Measurements from ENCODE around the gene FGF18. TPM values are rescaled to one million over a fixed set of nuclear protein-coding genes. Genes with fewer than 3 reads are reported as not detected.

FGF18 gene
- total and polyA plus RNA-seq, 2 experiments from 2014 or later = 0.56 to 0.86 TPM

GRCh38 chr5:171371326-171371725 is 48.1 kb upstream of the FGF18 start (continued):
- TF ChIP-seq ETS1 (IDR thresholded peaks at IDR 0.05) (no peak), NANOG (IDR thresholded peaks at IDR 0.05; ENCODE audit: borderline replicate concordance) (no peak), ZNF114 (CRISPR knock-in tag; IDR thresholded peaks at IDR 0.05) (no peak), JUNB (IDR thresholded peaks at IDR 0.05; ENCODE audit: unreplicated experiment) (no peak), ZNF331 (CRISPR knock-in tag; IDR thresholded peaks at IDR 0.05; ENCODE audit: low read depth) (no peak)

DNA sequence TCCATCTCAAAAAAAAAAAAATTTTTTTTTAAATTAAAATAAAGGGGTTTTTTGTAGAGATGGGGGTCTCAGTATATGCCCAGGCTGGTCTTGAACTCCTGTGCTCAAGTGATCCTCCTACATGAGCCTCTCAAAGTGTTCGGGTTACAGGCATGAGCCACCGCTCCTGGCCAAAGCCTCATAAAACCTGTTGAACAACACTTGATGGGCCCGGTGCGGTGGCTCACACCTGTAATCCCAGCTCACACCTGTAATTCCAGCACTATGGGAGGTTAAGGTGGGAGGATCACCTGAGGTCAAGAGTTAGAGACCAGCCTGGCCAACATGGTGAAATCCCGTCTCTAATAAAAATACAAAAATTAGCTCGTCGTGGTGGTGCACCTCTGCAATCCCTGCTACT is 39.5 kb upstream of the FGF18 start:
- ATAC-seq = no peak
- no peak overlapping the region for H3K27ac Mint-ChIP-seq

More for the DNA sequence above, 39.5 kb upstream of the FGF18 start:
- Mint-ChIP-seq H3K27me3 (ENCODE audit: insufficient read depth, low read depth, poor library complexity) (peaks cover 5% of the 10 kb centered on the region), H3K36me3 (ENCODE audit: low read depth) (no peaks in the 10 kb centered on the region), H3K9me3 (no peaks in the 10 kb centered on the region), H3K4me1 (no peaks in the 10 kb centered on the region), H3K4me3 (no peak overlapping the region)
- H3K79me2 ChIP-seq (replicated peaks; ENCODE audit: insufficient read depth) = no peaks in the 10 kb centered on the region
- H3K36me3 ChIP-seq (ENCODE audit: insufficient read depth) = no peaks in the 10 kb centered on the region
- H2AFZ ChIP-seq = no peak overlapping the region
- no peaks in the 10 kb centered on the region for H3F3A ChIP-seq (replicated peaks; ENCODE audit: low read depth)
- no peak overlapping the region for H3K27ac ChIP-seq (ENCODE audit: low read depth)
- no peak for DNase-seq (ENCODE audit: low spot score)
- no peak overlapping the region for H3K4me3 ChIP-seq
- no peaks in the 10 kb centered on the region for H3K4me1 ChIP-seq (ENCODE audit: insufficient read depth)
- no peak overlapping the region for H3K4me2 ChIP-seq
- no peak for TF ChIP-seq ZNF114 (CRISPR knock-in tag; IDR thresholded peaks at IDR 0.05)
- TF ChIP-seq CREB1 (CRISPR knock-in tag; IDR thresholded peaks at IDR 0.05; ENCODE audit: low read depth) = no peak
- TF ChIP-seq REST (IDR thresholded peaks at IDR 0.05; ENCODE audit: unreplicated experiment) = no peak
- TF ChIP-seq, protein P1, sequence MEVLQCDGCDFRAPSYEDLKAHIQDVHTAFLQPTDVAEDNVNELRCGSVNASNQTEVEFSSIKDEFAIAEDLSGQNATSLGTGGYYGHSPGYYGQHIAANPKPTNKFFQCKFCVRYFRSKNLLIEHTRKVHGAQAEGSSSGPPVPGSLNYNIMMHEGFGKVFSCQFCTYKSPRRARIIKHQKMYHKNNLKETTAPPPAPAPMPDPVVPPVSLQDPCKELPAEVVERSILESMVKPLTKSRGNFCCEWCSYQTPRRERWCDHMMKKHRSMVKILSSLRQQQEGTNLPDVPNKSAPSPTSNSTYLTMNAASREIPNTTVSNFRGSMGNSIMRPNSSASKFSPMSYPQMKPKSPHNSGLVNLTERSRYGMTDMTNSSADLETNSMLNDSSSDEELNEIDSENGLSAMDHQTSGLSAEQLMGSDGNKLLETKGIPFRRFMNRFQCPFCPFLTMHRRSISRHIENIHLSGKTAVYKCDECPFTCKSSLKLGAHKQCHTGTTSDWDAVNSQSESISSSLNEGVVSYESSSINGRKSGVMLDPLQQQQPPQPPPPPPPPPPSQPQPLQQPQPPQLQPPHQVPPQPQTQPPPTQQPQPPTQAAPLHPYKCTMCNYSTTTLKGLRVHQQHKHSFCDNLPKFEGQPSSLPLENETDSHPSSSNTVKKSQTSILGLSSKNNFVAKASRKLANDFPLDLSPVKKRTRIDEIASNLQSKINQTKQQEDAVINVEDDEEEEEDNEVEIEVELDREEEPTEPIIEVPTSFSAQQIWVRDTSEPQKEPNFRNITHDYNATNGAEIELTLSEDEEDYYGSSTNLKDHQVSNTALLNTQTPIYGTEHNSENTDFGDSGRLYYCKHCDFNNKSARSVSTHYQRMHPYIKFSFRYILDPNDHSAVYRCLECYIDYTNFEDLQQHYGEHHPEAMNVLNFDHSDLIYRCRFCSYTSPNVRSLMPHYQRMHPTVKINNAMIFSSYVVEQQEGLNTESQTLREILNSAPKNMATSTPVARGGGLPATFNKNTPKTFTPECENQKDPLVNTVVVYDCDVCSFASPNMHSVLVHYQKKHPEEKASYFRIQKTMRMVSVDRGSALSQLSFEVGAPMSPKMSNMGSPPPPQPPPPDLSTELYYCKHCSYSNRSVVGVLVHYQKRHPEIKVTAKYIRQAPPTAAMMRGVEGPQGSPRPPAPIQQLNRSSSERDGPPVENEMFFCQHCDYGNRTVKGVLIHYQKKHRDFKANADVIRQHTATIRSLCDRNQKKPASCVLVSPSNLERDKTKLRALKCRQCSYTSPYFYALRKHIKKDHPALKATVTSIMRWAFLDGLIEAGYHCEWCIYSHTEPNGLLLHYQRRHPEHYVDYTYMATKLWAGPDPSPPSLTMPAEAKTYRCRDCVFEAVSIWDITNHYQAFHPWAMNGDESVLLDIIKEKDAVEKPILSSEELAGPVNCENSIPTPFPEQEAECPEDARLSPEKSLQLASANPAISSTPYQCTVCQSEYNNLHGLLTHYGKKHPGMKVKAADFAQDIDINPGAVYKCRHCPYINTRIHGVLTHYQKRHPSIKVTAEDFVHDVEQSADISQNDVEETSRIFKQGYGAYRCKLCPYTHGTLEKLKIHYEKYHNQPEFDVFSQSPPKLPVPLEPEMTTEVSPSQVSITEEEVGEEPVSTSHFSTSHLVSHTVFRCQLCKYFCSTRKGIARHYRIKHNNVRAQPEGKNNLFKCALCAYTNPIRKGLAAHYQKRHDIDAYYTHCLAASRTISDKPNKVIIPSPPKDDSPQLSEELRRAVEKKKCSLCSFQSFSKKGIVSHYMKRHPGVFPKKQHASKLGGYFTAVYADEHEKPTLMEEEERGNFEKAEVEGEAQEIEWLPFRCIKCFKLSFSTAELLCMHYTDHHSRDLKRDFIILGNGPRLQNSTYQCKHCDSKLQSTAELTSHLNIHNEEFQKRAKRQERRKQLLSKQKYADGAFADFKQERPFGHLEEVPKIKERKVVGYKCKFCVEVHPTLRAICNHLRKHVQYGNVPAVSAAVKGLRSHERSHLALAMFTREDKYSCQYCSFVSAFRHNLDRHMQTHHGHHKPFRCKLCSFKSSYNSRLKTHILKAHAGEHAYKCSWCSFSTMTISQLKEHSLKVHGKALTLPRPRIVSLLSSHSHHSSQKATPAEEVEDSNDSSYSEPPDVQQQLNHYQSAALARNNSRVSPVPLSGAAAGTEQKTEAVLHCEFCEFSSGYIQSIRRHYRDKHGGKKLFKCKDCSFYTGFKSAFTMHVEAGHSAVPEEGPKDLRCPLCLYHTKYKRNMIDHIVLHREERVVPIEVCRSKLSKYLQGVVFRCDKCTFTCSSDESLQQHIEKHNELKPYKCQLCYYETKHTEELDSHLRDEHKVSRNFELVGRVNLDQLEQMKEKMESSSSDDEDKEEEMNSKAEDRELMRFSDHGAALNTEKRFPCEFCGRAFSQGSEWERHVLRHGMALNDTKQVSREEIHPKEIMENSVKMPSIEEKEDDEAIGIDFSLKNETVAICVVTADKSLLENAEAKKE (CRISPR knock-in tag; IDR thresholded peaks at IDR 0.05) = no peak
- TF ChIP-seq EZH2 (IDR thresholded peaks at IDR 0.05; ENCODE audit: low read depth, unreplicated experiment) = no peak
- TF ChIP-seq EZH2phosphoT487 (IDR thresholded peaks at IDR 0.05; ENCODE audit: unreplicated experiment) = no peak
- no peak for TF ChIP-seq ZNF331 (CRISPR knock-in tag; IDR thresholded peaks at IDR 0.05; ENCODE audit: low read depth)
- TF ChIP-seq POLR2AphosphoS5 (IDR thresholded peaks at IDR 0.05; ENCODE audit: low read depth) = no peak
- TF ChIP-seq JUNB (IDR thresholded peaks at IDR 0.05; ENCODE audit: unreplicated experiment) = no peak
- TF ChIP-seq STAT1 (IDR thresholded peaks at IDR 0.05; ENCODE audit: unreplicated experiment) = no peak
- no peak for TF ChIP-seq CTCF (conservative IDR thresholded peaks at IDR 0.05; ENCODE audit: low read depth in 2 of 2)
- no peaks in the 10 kb centered on the region for H4K20me1 ChIP-seq (replicated peaks; ENCODE audit: insufficient read depth)
- H3K27me3 ChIP-seq (ENCODE audit: insufficient read depth) = no peaks in the 10 kb centered on the region
- no peaks in the 10 kb centered on the region for H3K9me2 ChIP-seq (ENCODE audit: insufficient read depth)
